ENCODE data around the gene CHD6. TPM values are rescaled to one million over a fixed set of nuclear protein-coding genes. Genes with fewer than 3 reads are reported as not detected.

Gene CHD6
- total and polyA plus RNA-seq, 2 of the 13 experiments (the other 11 are each of a cell fraction or from before 2014, with no cell fraction given): 14.4 to 52.0 TPM

GRCh38 chr20:41425180-41425884, 192.8 kb downstream of the CHD6 start (continued):
- TF ChIP-seq GMEB1 (CRISPR knock-in tag; IDR thresholded peaks at IDR 0.05; ENCODE audit: borderline replicate concordance) (peak; percentile 38; the same call in 1 of the 2 replicates), HNF4G (IDR thresholded peaks at IDR 0.05; ENCODE audit: borderline replicate concordance, low read depth, low read length) (peak; percentile 38), HNF4G (CRISPR knock-in tag; IDR thresholded peaks at IDR 0.05; ENCODE audit: borderline replicate concordance, low read depth) (no peak), HMG20B (CRISPR knock-in tag; conservative IDR thresholded peaks at IDR 0.05) (no peak), ZNF235 (CRISPR knock-in tag; IDR thresholded peaks at IDR 0.05; ENCODE audit: borderline replicate concordance) (no peak), MEF2D (CRISPR knock-in tag; IDR thresholded peaks at IDR 0.05) (no peak), MAFF (IDR thresholded peaks at IDR 0.05; ENCODE audit: low read depth, low read length) (peak; percentile 33; the same call in 1 of the 2 replicates), HNF4A (CRISPR knock-in tag; IDR thresholded peaks at IDR 0.05) (peak; percentile 62), ZNF34 (CRISPR knock-in tag; IDR thresholded peaks at IDR 0.05; ENCODE audit: borderline replicate concordance) (no peak), ZNF792 (CRISPR knock-in tag; IDR thresholded peaks at IDR 0.05) (peak; percentile 18; the same call in 1 of the 2 replicates), SOX6 (IDR thresholded peaks at IDR 0.05) (no peak), SOX6 (CRISPR knock-in tag; IDR thresholded peaks at IDR 0.05) (peak; percentile 66; the same call in 1 of the 2 replicates), ZNF207 (IDR thresholded peaks at IDR 0.05; ENCODE audit: borderline replicate concordance) (no peak), ARID5B (CRISPR knock-in tag; IDR thresholded peaks at IDR 0.05) (peak; percentile 75)
- TF ChIP-seq, protein P1, sequence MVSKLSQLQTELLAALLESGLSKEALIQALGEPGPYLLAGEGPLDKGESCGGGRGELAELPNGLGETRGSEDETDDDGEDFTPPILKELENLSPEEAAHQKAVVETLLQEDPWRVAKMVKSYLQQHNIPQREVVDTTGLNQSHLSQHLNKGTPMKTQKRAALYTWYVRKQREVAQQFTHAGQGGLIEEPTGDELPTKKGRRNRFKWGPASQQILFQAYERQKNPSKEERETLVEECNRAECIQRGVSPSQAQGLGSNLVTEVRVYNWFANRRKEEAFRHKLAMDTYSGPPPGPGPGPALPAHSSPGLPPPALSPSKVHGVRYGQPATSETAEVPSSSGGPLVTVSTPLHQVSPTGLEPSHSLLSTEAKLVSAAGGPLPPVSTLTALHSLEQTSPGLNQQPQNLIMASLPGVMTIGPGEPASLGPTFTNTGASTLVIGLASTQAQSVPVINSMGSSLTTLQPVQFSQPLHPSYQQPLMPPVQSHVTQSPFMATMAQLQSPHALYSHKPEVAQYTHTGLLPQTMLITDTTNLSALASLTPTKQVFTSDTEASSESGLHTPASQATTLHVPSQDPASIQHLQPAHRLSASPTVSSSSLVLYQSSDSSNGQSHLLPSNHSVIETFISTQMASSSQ (IDR thresholded peaks at IDR 0.05; ENCODE audit: low read depth): 0 out of 2 replicates have a peak, but pooled peaks have one; percentile 24
- TF ChIP-seq, protein P1 (CRISPR knock-in tag; IDR thresholded peaks at IDR 0.05; ENCODE audit: borderline replicate concordance): no peak
- TF ChIP-seq, protein P2, sequence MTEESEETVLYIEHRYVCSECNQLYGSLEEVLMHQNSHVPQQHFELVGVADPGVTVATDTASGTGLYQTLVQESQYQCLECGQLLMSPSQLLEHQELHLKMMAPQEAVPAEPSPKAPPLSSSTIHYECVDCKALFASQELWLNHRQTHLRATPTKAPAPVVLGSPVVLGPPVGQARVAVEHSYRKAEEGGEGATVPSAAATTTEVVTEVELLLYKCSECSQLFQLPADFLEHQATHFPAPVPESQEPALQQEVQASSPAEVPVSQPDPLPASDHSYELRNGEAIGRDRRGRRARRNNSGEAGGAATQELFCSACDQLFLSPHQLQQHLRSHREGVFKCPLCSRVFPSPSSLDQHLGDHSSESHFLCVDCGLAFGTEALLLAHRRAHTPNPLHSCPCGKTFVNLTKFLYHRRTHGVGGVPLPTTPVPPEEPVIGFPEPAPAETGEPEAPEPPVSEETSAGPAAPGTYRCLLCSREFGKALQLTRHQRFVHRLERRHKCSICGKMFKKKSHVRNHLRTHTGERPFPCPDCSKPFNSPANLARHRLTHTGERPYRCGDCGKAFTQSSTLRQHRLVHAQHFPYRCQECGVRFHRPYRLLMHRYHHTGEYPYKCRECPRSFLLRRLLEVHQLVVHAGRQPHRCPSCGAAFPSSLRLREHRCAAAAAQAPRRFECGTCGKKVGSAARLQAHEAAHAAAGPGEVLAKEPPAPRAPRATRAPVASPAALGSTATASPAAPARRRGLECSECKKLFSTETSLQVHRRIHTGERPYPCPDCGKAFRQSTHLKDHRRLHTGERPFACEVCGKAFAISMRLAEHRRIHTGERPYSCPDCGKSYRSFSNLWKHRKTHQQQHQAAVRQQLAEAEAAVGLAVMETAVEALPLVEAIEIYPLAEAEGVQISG (CRISPR knock-in tag; IDR thresholded peaks at IDR 0.05): 0 out of 2 replicates have a peak, but pooled peaks have one; percentile 20

All from HepG2 (cell line).